K562 (cell line): ENCODE data around the gene CCDC32. TPM values are rescaled to one million over a fixed set of nuclear protein-coding genes. Genes with fewer than 3 reads are reported as not detected.

Experiments used
- ATF3 ChIP-seq, 2 experiments: fragments of 450-650 bp in 1 of 2; sonication (generic) in 1 of 2; formaldehyde crosslinking in 1 of 2; IDR thresholded peaks in 1 of 2; conservative IDR thresholded peaks in 1 of 2; 2 replicates each; pipeline versions ENCODE4 v1.6.1 to v1.8.1; 2016 to 2023; ENCODE audit warnings: mild to moderate bottlenecking in 2 of 2, moderate library complexity in 2 of 2, inconsistent platforms in 1 of 2, missing genetic modification reagents in 1 of 2
- EHMT2 ChIP-seq: fragments of 450-650 bp; IDR thresholded peaks from 2 replicates; pipeline ENCODE4 v1.6.1; 2018; ENCODE audit warnings: antibody characterized with exemption
- JUND ChIP-seq, 2 experiments: IDR thresholded peaks; 2 replicates in 1 of 2; 3 replicates in 1 of 2; pipeline ENCODE4 v1.6.1; 2011; ENCODE audit warnings: borderline replicate concordance in 2 of 2, low read depth in 2 of 2, low read length in 2 of 2, improper control_type of control experiment in 1 of 2, missing biosample characterization in 1 of 2, missing genetic modification characterization in 1 of 2, missing genetic modification reagents in 1 of 2
- MITF ChIP-seq: IDR thresholded peaks from 2 replicates; pipeline ENCODE4 v1.6.1; 2014; ENCODE audit warnings: antibody characterized with exemption
- MYC ChIP-seq, 2 experiments: fragments of 250-450 bp in 1 of 2; sonication (Bioruptor Pico) in 1 of 2; IDR thresholded peaks; 2 replicates each; pipeline versions ENCODE4 v1.5.1 to v1.6.1; 2012 to 2021; ENCODE audit warnings: low read depth in 2 of 2, borderline replicate concordance in 1 of 2, improper control_type of control experiment in 1 of 2, low read length in 1 of 2, mild to moderate bottlenecking in 1 of 2, moderate library complexity in 1 of 2
- NCOA6 ChIP-seq: fragments of 450-650 bp; IDR thresholded peaks from 2 replicates; pipeline ENCODE4 v1.6.1; 2017; ENCODE audit warnings: mild to moderate bottlenecking
- NFRKB ChIP-seq: fragments of 450-650 bp; IDR thresholded peaks from 2 replicates; pipeline ENCODE4 v1.6.1; 2016; ENCODE audit warnings: low read depth
- POLR2AphosphoS2 ChIP-seq: IDR thresholded peaks from 2 replicates; pipeline ENCODE4 v1.6.1; 2012; ENCODE audit warnings: low read length, improper control_type of control experiment
- POLR2AphosphoS5 ChIP-seq: IDR thresholded peaks from 2 replicates; pipeline ENCODE4 v1.6.1; 2011; ENCODE audit warnings: mild to moderate bottlenecking, low read depth, low read length, moderate library complexity; ENCODE audit not compliant: control insufficient read depth, insufficient read depth
- SAFB2 ChIP-seq: fragments of 200-400 bp; formaldehyde crosslinking; IDR thresholded peaks from 2 replicates; pipeline ENCODE4 v1.6.1; 2018; ENCODE audit warnings: borderline replicate concordance, low read length, low read depth, moderate library complexity; ENCODE audit not compliant: severe bottlenecking
- STAT5A ChIP-seq: IDR thresholded peaks from 2 replicates; pipeline ENCODE4 v1.6.1; 2012; ENCODE audit warnings: low read length, inconsistent platforms, borderline replicate concordance
- ZFX ChIP-seq: sonication (generic); formaldehyde crosslinking; IDR thresholded peaks from 2 replicates; pipeline ENCODE4 v1.8.0; 2022; ENCODE audit warnings: mild to moderate bottlenecking, missing genetic modification reagents, moderate library complexity
- ZNF316 ChIP-seq: fragments of 450-650 bp; IDR thresholded peaks from 2 replicates; pipeline ENCODE4 v1.6.1; 2016
- ZNF398 ChIP-seq: fragments of 250-450 bp; sonication (Bioruptor Pico); IDR thresholded peaks from 2 replicates; pipeline ENCODE4 v1.8.0; 2021; ENCODE audit warnings: moderate library complexity, mild to moderate bottlenecking, inconsistent platforms
- ZNF586 ChIP-seq: fragments of 450-650 bp; formaldehyde crosslinking; conservative IDR thresholded peaks from 2 replicates; pipeline ENCODE4 v1.4.0; 2020; ENCODE audit warnings: mild to moderate bottlenecking, moderate library complexity
- ZNF707 ChIP-seq: fragments of 250-450 bp; sonication (Bioruptor Pico); conservative IDR thresholded peaks from 2 replicates; pipeline ENCODE4 v1.8.0; 2022; ENCODE audit warnings: inconsistent platforms, mild to moderate bottlenecking, moderate library complexity
- polyA plus RNA-seq, 8 experiments: library from polyadenylated mRNA; depleted of rRNA in 4 of 8; stranded (reverse) in 5 of 8; unstranded in 3 of 8; fragments of >200 nt; fragmentation: Nextera tagmentation in 2 of 8; fragmentation: Illumina TruSeq in 1 of 8; extraction: Ambion mirVana in 2 of 8; extraction: Trizol in 1 of 8; gene quantifications; 2 replicates each; pipeline versions ENCODE4 v1.2.1 to v1.2.3, GENCODE V29; 2011 to 2014; ENCODE audit warnings: inconsistent platforms in 1 of 8, missing spikeins in 1 of 8
- total RNA-seq, 7 experiments: library from RNA; depleted of rRNA in 6 of 7; stranded (reverse); fragments of >200 nt in 6 of 7; fragmentation: Illumina TruSeq in 2 of 7; extraction: Trizol in 2 of 7; gene quantifications; 2 replicates each; pipeline versions ENCODE4 v1.2.1 to v1.2.3, GENCODE V29; 2011 to 2021; ENCODE audit warnings: low replicate concordance in 1 of 7
- TF ChIP-seq, protein P1 (sequence below): fragments of 450-650 bp; IDR thresholded peaks from 2 replicates; pipeline ENCODE4 v1.6.1; 2017; ENCODE audit warnings: antibody characterized with exemption, mild to moderate bottlenecking

The CCDC32 gene
- total and polyA plus RNA-seq, 9 of the 15 experiments (the other 6 are each of a cell fraction or from before 2014, with no cell fraction given) = 22.2 to 94.8 (median 37.1) TPM

DNA sequence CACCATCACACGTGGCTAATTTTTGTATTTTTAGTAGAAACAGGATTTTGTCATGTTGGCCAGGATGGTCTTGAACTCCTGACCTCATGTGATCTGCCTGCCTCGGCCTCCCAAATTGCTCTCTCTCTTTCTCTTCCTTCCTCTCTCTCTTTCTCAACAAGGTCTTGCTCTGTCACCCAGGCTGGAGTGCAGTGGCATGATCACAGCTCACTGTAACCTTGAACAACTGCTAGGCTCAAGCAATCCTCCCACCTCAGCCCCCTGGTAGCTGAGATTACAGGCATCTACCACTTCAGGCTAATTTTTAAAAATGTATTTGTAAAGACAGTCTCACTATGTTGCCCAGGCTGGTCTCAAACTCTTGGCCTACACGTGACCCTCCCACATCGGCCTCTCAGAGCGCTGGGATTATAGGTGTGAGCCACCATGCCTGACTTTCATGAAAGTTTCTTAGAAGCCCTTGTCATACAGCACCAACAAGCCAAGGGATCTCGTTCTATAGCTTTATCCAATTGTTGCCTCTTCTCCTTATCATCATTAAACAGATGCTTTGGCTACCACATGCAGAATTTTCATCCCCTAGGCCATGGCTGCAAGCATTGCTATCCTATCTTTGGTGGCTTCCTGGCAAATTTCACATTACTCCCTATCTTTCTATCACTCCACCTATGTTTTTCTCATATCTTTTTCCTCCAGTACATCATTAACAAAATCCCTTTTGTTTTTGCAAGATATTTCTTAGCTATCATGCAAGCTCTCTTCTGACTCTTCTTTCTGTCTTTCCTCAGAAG lies 5.7 kb downstream of the CCDC32 start (continued):
- TF ChIP-seq MITF = peak; percentile 35; the same call in 1 of the 2 replicates
- no peak for TF ChIP-seq ZNF707 (CRISPR knock-in tag)
- TF ChIP-seq NCOA6 = no peak
- peak; percentile 73; the same call in 1 of the 2 replicates for TF ChIP-seq MYC (IDR thresholded peaks at IDR 0.05; ENCODE audit: low read depth, low read length)
- TF ChIP-seq MYC (CRISPR knock-in tag; IDR thresholded peaks at IDR 0.05; ENCODE audit: borderline replicate concordance, low read depth) = no peak
- TF ChIP-seq SAFB2 = no peak
- TF ChIP-seq ZFX (CRISPR knock-in tag) = no peak
- peak; percentile 95 for TF ChIP-seq STAT5A
- TF ChIP-seq EHMT2 = peak; percentile 90
- no peak for TF ChIP-seq NFRKB
- TF ChIP-seq, protein P1, sequence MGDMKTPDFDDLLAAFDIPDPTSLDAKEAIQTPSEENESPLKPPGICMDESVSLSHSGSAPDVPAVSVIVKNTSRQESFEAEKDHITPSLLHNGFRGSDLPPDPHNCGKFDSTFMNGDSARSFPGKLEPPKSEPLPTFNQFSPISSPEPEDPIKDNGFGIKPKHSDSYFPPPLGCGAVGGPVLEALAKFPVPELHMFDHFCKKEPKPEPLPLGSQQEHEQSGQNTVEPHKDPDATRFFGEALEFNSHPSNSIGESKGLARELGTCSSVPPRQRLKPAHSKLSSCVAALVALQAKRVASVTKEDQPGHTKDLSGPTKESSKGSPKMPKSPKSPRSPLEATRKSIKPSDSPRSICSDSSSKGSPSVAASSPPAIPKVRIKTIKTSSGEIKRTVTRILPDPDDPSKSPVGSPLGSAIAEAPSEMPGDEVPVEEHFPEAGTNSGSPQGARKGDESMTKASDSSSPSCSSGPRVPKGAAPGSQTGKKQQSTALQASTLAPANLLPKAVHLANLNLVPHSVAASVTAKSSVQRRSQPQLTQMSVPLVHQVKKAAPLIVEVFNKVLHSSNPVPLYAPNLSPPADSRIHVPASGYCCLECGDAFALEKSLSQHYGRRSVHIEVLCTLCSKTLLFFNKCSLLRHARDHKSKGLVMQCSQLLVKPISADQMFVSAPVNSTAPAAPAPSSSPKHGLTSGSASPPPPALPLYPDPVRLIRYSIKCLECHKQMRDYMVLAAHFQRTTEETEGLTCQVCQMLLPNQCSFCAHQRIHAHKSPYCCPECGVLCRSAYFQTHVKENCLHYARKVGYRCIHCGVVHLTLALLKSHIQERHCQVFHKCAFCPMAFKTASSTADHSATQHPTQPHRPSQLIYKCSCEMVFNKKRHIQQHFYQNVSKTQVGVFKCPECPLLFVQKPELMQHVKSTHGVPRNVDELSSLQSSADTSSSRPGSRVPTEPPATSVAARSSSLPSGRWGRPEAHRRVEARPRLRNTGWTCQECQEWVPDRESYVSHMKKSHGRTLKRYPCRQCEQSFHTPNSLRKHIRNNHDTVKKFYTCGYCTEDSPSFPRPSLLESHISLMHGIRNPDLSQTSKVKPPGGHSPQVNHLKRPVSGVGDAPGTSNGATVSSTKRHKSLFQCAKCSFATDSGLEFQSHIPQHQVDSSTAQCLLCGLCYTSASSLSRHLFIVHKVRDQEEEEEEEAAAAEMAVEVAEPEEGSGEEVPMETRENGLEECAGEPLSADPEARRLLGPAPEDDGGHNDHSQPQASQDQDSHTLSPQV = no peak
- no peak for TF ChIP-seq POLR2AphosphoS2
- no peak for TF ChIP-seq ZNF398
- TF ChIP-seq ZNF316 = peak; percentile 38
- TF ChIP-seq JUND (IDR thresholded peaks at IDR 0.05; ENCODE audit: borderline replicate concordance, low read depth, low read length) = peak; percentile 18; the same call in 1 of the 2 replicates
- TF ChIP-seq JUND (tag; IDR thresholded peaks at IDR 0.05; ENCODE audit: borderline replicate concordance, low read depth, low read length) = 0 out of 3 replicates have a peak, but pooled peaks have one; percentile 8
- no peak; the same call in 1 of the 2 replicates for TF ChIP-seq ATF3 (IDR thresholded peaks at IDR 0.05)
- TF ChIP-seq ATF3 (CRISPR knock-in tag; conservative IDR thresholded peaks at IDR 0.05) = no peak
- TF ChIP-seq POLR2AphosphoS5 = peak; percentile 96
- TF ChIP-seq ZNF586 (CRISPR knock-in tag) = no peak
